ENCODE results near the gene MAST2. TPM values are rescaled to one million over a fixed set of nuclear protein-coding genes. Genes with fewer than 3 reads are reported as not detected.

Gene MAST2
- total and polyA plus RNA-seq, 2 donors (not counting 3 experiments of a cell fraction or from before 2014, with no cell fraction given): 25.0 to 41.2 TPM

- CTCF ChIA-PET: interaction anchor here (1.0 kb wide), 1 partner anchor 9 kb away, joined by 4 read pairs; no protein-coding TSS in a partner anchor
- Histone ChIP-seq H3K79me2 (ENCODE audit: control insufficient read depth, insufficient read depth, low read length) (peaks cover 31% of the 10 kb centered on the region), H3K9me3 (replicated peaks; ENCODE audit: control insufficient read depth, insufficient read depth, low read length) (no peaks in the 10 kb centered on the region), H3K4me2 (ENCODE audit: insufficient read depth, low read length) (no peak overlapping the region), H3K9me1 (replicated peaks; ENCODE audit: control insufficient read depth, extremely low read depth, insufficient read depth, low read length) (no peaks in the 10 kb centered on the region), H3K27me3 (ENCODE audit: control insufficient read depth in 2 of 2, insufficient read depth in 2 of 2, low read length in 2 of 2) (no peaks in the 10 kb centered on the region), H3K9ac (replicated peaks; ENCODE audit: extremely low read depth, insufficient read depth, low read length) (no peak overlapping the region), H3K36me3 (ENCODE audit: control insufficient read depth in 2 of 2, extremely low read depth in 1 of 2, insufficient read depth in 2 of 2, low read length in 2 of 2) (no peaks in the 10 kb centered on the region), H3K4me3 (replicated peaks in 1 of 3; ENCODE audit: insufficient read depth in 1 of 3, low read depth in 1 of 3, low read length in 3 of 3) (no peak overlapping the region), H3K4me1 (ENCODE audit: control insufficient read depth, extremely low read depth, insufficient read depth, low read length) (no peaks in the 10 kb centered on the region), H2AFZ (ENCODE audit: low read depth, low read length) (no peak overlapping the region), H4K20me1 (replicated peaks; ENCODE audit: control insufficient read depth, extremely low read depth, insufficient read depth, low read length) (no peaks in the 10 kb centered on the region), H3K27ac (ENCODE audit: insufficient read depth, low read depth, low read length) (no peak overlapping the region)
- dilution Hi-C loops (cut with MboI; ENCODE audit: extremely low pct_ligation_motif_present, low sequenced_read_pairs) (no loop called here), intact Hi-C loops (cut with micrococcal nuclease) (no loop called here)
- TF ChIP-seq, protein P1, sequence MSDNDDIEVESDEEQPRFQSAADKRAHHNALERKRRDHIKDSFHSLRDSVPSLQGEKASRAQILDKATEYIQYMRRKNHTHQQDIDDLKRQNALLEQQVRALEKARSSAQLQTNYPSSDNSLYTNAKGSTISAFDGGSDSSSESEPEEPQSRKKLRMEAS (IDR thresholded peaks at IDR 0.05; ENCODE audit: insufficient read depth, insufficient read length): no peak
- TF ChIP-seq JUN (IDR thresholded peaks at IDR 0.05; ENCODE audit: borderline replicate concordance, insufficient read depth, insufficient read length, low read depth) (no peak), POLR2A (IDR thresholded peaks at IDR 0.05; ENCODE audit: low read depth, low read length) (no peak), MYC (IDR thresholded peaks at IDR 0.05; ENCODE audit: low read depth, low read length) (no peak), FOS (IDR thresholded peaks at IDR 0.05; ENCODE audit: borderline replicate concordance, insufficient read depth, low read length) (no peak), GATA2 (IDR thresholded peaks at IDR 0.05; ENCODE audit: insufficient read depth, insufficient read length, low read depth, low read length) (no peak), CTCF (IDR thresholded peaks at IDR 0.05; ENCODE audit: extremely low read depth in 1 of 2, insufficient read depth in 1 of 2, low read depth in 1 of 2, low read length in 2 of 2) (no peak), EZH2 (IDR thresholded peaks at IDR 0.05; ENCODE audit: borderline replicate concordance, low read depth, low read length, severe bottlenecking) (no peak)
- BruUV-seq (replicated peaks): no TSS peak
- POLR2A ChIA-PET: no interaction called here
- no peak for DNase-seq (ENCODE audit: low read depth, low spot score)
- no peak for FAIRE-seq
Measured at GRCh38 chr1:45854724-45855123, 51.3 kb downstream of the MAST2 start.

All from endothelial cell of umbilical vein (primary cell).